CD4-positive, alpha-beta memory T cell (primary cell): ENCODE data around the gene DLG4. TPM values are rescaled to one million over a fixed set of nuclear protein-coding genes. Genes with fewer than 3 reads are reported as not detected.

Experiments
- CTCF ChIA-PET: fragments of 350-600 bp; sonication (Branson Sonifier 250); formaldehyde crosslinking; loops from one replicate; lab custom pipeline; 2021; ENCODE audit warnings: inconsistent platforms; ENCODE audit not compliant: partially characterized antibody; lab: Charles Lee
- POLR2A ChIA-PET: fragments of 350-600 bp; sonication (Branson Sonifier 250); formaldehyde crosslinking; loops from one replicate; lab custom pipeline; 2021; ENCODE audit not compliant: partially characterized antibody; lab: Charles Lee
- DNase-seq, 5 donors: peaks; one replicate each; pipeline versions ENCODE4 v3.0.0 to v3.0.0-alpha.2; 2020 to 2022; ENCODE audit warnings: mixed read lengths in 1 of 5
- H3K27ac ChIP-seq: one replicate; pipeline ENCODE4 v1.7.0; 2013; ENCODE audit warnings: low read depth, low read length
- H3K27me3 ChIP-seq: 2 replicates; pipeline ENCODE4 v1.7.0; 2013; ENCODE audit warnings: mild to moderate bottlenecking, low read length, moderate library complexity; ENCODE audit not compliant: insufficient read depth
- H3K36me3 ChIP-seq: 2 replicates; pipeline ENCODE4 v1.7.0; 2013; ENCODE audit warnings: mild to moderate bottlenecking, low read length, moderate library complexity; ENCODE audit not compliant: insufficient read depth
- H3K4me1 ChIP-seq: 2 replicates; pipeline ENCODE4 v1.7.0; 2013; ENCODE audit warnings: mild to moderate bottlenecking, low read length, moderate library complexity; ENCODE audit not compliant: insufficient read depth
- H3K4me3 ChIP-seq, 2 donors: one replicate each; pipeline ENCODE4 v1.7.0; 2013; ENCODE audit warnings: low read length in 2 of 2, mild to moderate bottlenecking in 1 of 2
- H3K9me3 ChIP-seq, 2 donors: one replicate each; pipeline ENCODE4 v1.7.0; 2013; ENCODE audit warnings: low read length in 2 of 2, control low read depth in 1 of 2; ENCODE audit not compliant: control insufficient read depth in 1 of 2
- H3K27ac Mint-ChIP-seq, 7 donors: one replicate each; pipeline ENCODE4 v1.8.0; 2020 to 2021; ENCODE audit warnings: mixed read lengths in 7 of 7, mild to moderate bottlenecking in 6 of 7, inconsistent platforms in 3 of 7, moderate library complexity in 3 of 7
- H3K27me3 Mint-ChIP-seq, 2 donors: one replicate each; pipeline ENCODE4 v1.8.0; 2020 to 2021; ENCODE audit warnings: mixed read lengths in 2 of 2
- H3K36me3 Mint-ChIP-seq, 2 donors: one replicate each; pipeline ENCODE4 v1.8.0; 2020 to 2021; ENCODE audit warnings: mixed read lengths in 2 of 2, inconsistent platforms in 1 of 2, mild to moderate bottlenecking in 1 of 2
- H3K4me1 Mint-ChIP-seq, 4 donors: one replicate each; pipeline ENCODE4 v1.8.0; 2020 to 2021; ENCODE audit warnings: mixed read lengths in 4 of 4, mild to moderate bottlenecking in 1 of 4
- H3K4me3 Mint-ChIP-seq, 8 donors: one replicate each; pipeline ENCODE4 v1.8.0; 2020 to 2021; ENCODE audit warnings: mixed read lengths in 8 of 8, mild to moderate bottlenecking in 7 of 8, moderate library complexity in 6 of 8, inconsistent platforms in 3 of 8
- H3K9me3 Mint-ChIP-seq, 8 donors: one replicate each; pipeline ENCODE4 v1.8.0; 2020 to 2021; ENCODE audit warnings: mixed read lengths in 8 of 8, mild to moderate bottlenecking in 5 of 8, inconsistent platforms in 3 of 8, moderate library complexity in 1 of 8
- intact Hi-C: fragments of 100-400 bp; cut with micrococcal nuclease; formaldehyde crosslinking; loops from one replicate; pipeline ENCODE4 v1.15.1; 2023
- polyA plus RNA-seq, 2 donors: library from polyadenylated mRNA; unstranded; fragments of 300-500 nt; fragmentation: Illumina TruSeq; gene quantifications; one replicate each; pipeline ENCODE4 v1.2.3, GENCODE V29; 2021
- total RNA-seq, 2 experiments: library from RNA; stranded (reverse); gene quantifications; one replicate each; pipeline ENCODE4 v1.2.3, GENCODE V29; 2021

DLG4 gene
- total and polyA plus RNA-seq, 4 experiments from 2014 or later = 0.44 to 7.6 (median 3.9) TPM

DNA sequence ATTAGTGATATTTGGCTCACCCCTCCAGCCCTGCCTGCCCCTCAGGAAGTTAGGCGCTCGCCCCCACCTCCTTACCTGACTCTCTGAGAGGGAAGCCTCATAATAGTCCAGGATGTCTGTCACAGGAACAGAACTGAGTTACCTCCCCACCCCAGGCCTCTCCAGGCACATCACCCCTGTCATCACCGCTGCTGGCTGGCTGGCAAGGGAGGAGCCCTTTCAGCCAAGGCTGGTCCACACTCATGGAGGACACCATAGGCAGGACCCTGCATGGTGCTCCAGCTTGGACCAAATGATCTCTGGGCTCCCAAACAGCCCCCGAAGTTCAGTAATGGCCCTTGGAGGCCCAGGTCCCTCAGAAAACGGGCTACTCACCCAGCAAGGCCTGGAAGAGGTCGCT is 1.5 kb downstream of the DLG4 start:
- DNase-seq = peak in 1 of 5 donors; percentile 14
- Mint-ChIP-seq H3K27ac (peak overlapping the region in 5 of 7 donors; percentile 68 to 87 (median 78)), H3K27me3 (peaks cover 0 to 3% of the 10 kb centered on the region in 2 donors), H3K9me3 (peaks cover 0 to 3% (median 0%) of the 10 kb centered on the region in 8 donors), H3K4me3 (peak overlapping the region; percentile 29 to 98 (median 44)), H3K36me3 (peaks cover 0 to 20% of the 10 kb centered on the region in 2 donors), H3K4me1 (peaks cover 38 to 80% (median 56%) of the 10 kb centered on the region in 4 donors)
- CTCF ChIA-PET = interaction anchor here (5.9 kb wide), 1 partner anchor 79 kb away, joined by 79 read pairs; no protein-coding TSS in a partner anchor
- H3K36me3 ChIP-seq = peaks cover 12% of the 10 kb centered on the region
- no peaks in the 10 kb centered on the region for H3K27me3 ChIP-seq
- no peak overlapping the region for H3K4me3 ChIP-seq
- POLR2A ChIA-PET = interaction anchor here (1.7 to 15.3 kb wide), 3 partner anchors 18 to 183 kb away, joined by 9 to 435 read pairs (median 10); partner anchors contain the start of genes CTDNEP1, DVL2, ELP5 and GABARAP
- H3K27ac ChIP-seq = no peak overlapping the region
- peaks cover 68% of the 10 kb centered on the region for H3K4me1 ChIP-seq
- H3K9me3 ChIP-seq = no peaks in the 10 kb centered on the region
- intact Hi-C loops = no loop called here

DNA sequence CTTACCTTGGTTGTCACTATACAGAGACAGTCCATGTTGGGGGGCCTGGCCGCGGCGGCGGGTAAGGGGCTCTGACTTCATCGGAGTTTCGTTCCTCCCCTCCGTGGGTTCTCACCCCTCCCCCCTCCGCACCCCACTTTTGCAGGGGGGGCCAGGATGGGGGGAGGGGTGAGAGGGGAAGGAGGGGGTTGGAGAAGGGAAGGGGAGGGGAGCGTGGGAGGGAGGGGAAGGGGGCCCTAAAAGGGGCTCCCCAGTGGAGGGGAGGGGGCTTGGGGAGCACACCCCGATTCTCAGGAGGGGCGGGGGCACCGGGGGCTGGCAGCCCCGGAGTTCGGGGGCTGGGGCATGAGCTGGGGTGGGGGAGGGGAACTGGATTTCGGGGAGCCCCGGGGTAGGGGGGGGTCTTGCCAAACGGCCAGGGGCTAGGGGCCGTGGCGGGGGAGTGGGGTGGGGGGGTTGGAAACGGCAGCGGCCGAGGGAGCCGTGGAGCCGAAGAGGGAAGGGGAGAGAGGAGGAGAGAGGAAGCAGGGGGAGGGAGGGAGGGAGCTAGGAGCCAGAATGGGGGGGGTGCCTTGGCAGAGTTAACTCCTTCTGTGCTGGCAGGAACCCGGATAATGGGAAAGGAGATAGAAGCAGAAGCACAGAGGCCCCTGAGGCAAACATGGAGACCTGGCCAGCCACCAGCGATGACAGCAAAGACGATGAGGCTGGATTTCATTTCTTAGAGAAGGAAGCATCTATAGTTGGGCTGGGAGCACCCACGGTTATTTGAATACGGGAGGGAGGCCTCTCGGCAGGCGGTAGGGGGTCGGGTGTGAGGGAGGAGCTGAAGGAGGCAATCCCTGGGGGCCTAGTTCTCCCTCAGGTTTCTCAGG is 2.3 kb downstream of the DLG4 start:
- Histone ChIP-seq H3K27ac (no peak overlapping the region), H3K4me1 (peaks cover 69% of the 10 kb centered on the region), H3K4me3 (no peak overlapping the region), H3K9me3 (no peaks in the 10 kb centered on the region), H3K27me3 (no peaks in the 10 kb centered on the region), H3K36me3 (peaks cover 5% of the 10 kb centered on the region)
- peak in 1 of 5 donors; percentile 36 for DNase-seq
- POLR2A ChIA-PET = interaction anchor here (1.0 to 15.3 kb wide), 2 partner anchors 9 to 18 kb away, joined by 3 to 435 read pairs; partner anchors contain the start of genes DVL2, GABARAP and PHF23
- peaks cover 0 to 13% of the 10 kb centered on the region in 2 donors for H3K36me3 Mint-ChIP-seq
- H3K4me1 Mint-ChIP-seq = peaks cover 38 to 83% (median 57%) of the 10 kb centered on the region in 4 donors
- H3K9me3 Mint-ChIP-seq = peaks cover 0 to 3% (median 0%) of the 10 kb centered on the region in 8 donors
- CTCF ChIA-PET = no interaction called here
- H3K27ac Mint-ChIP-seq = peak overlapping the region in 6 of 7 donors; percentile 60 to 98 (median 90)
- peak overlapping the region; percentile 27 to 76 (median 44) for H3K4me3 Mint-ChIP-seq
- H3K27me3 Mint-ChIP-seq = peaks cover 0 to 4% of the 10 kb centered on the region in 2 donors
- intact Hi-C loops = no loop called here

DNA sequence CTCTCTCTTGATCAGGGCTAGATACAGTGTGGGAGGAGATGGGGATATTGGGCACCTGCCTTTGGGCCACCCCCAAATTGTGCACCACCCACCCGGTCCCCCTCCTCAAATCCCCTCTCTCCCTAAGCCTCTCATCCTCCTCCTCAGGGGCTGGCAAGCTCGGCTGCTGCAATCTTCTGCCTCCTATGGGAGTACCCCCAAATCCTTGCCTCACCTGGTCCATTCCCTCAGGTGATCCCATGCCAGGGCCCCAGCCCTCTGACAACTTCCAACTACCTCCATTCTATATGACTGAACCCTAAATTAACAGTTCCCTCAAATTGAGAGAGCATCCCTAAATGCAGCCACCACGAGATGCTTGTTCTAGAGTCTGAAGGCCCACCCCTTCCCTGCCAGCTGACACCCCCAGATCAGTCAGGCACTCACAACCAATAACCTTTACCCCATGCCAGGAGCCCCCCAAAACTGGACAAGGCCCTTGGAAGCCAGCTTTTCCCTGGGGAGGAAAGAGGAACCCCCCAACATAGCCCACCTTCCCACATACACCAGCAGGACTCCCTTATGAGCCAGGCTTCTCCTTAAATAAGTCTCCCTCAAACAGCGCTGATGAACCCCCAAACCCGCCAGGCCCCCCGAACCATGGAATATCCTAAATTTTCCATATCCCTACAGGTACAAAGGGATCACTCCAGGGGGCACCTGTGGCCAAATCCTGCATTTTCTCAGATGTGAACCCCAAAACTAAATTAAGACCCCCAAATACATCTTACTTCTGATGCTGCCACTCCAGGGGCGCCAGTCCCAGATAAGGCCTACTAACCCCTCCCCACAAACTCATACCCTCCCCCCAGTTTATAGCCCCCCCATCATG is 3.2 kb downstream of the DLG4 start:
- POLR2A ChIA-PET = interaction anchor here (0.6 to 15.3 kb wide), 2 partner anchors 19 to 118 kb away, joined by 3 to 435 read pairs; partner anchors contain the start of genes DVL2, GABARAP and PHF23
- no peak overlapping the region for H3K4me3 ChIP-seq
- H3K27me3 ChIP-seq = no peaks in the 10 kb centered on the region
- CTCF ChIA-PET = interaction anchor here (0.8 kb wide), 1 partner anchor 171 kb away, joined by 3 read pairs; no protein-coding TSS in a partner anchor
- no peaks in the 10 kb centered on the region for H3K36me3 ChIP-seq
- intact Hi-C loops = no loop called here
- Mint-ChIP-seq H3K4me1 (peaks cover 38 to 84% (median 58%) of the 10 kb centered on the region in 4 donors), H3K4me3 (peak overlapping the region; percentile 17 to 53 (median 36)), H3K27me3 (peaks cover 0 to 9% of the 10 kb centered on the region in 2 donors), H3K27ac (peak overlapping the region; percentile 73 to 98 (median 91)), H3K36me3 (peaks cover 0 to 12% of the 10 kb centered on the region in 2 donors), H3K9me3 (peaks cover 0 to 3% (median 0%) of the 10 kb centered on the region in 8 donors)
- no peaks in the 10 kb centered on the region for H3K9me3 ChIP-seq
- peak in 1 of 5 donors; percentile 27 for DNase-seq
- peaks cover 69% of the 10 kb centered on the region for H3K4me1 ChIP-seq
- H3K27ac ChIP-seq = no peak overlapping the region

DNA sequence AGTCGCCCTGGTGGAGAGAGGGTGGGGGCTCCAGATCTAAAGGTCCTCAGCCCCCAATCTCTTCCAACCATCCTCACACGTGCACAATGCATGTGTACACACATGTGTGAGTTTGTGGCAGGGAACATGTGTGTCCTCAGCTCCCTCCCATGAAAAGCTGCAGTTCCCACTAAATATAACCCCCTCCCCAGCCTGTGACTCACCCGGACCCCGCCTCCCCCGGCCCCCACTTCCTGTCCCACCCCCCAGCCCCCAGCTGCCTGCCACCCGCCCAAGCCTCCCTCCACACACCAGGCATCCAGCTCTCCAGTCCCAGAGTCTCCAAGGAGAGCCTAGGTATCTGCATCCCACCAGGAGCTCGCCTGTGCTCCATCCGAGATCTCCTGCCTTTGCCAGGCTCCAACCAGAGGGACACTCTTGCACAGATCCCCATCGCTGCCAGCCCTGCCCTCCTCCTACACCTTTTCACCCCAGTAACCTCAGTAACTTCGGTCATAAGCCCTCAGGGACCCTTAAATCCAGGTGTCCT is 3.9 kb downstream of the DLG4 start:
- H3K4me3 Mint-ChIP-seq = peak overlapping the region in 4 of 8 donors; percentile 18 to 98 (median 29)
- H3K27ac Mint-ChIP-seq = peak overlapping the region; percentile 89 to 100 (median 99)
- Histone ChIP-seq H3K4me3 (no peak overlapping the region), H3K36me3 (no peaks in the 10 kb centered on the region), H3K27ac (peak overlapping the region; percentile 96), H3K4me1 (peaks cover 62% of the 10 kb centered on the region), H3K27me3 (no peaks in the 10 kb centered on the region), H3K9me3 (no peaks in the 10 kb centered on the region)
- H3K36me3 Mint-ChIP-seq = peaks cover 0 to 7% of the 10 kb centered on the region in 2 donors
- intact Hi-C loops = loop anchor here (1.0 to 2.0 kb wide), 4 partner anchors 91 to 269 kb away; partner anchors contain the start of genes EIF5A, POLR2A and TMEM102
- CTCF ChIA-PET = interaction anchor here (0.8 kb wide), 1 partner anchor 170 kb away, joined by 3 read pairs; no protein-coding TSS in a partner anchor
- POLR2A ChIA-PET = interaction anchor here (0.6 to 15.3 kb wide), 3 partner anchors 20 to 169 kb away, joined by 3 to 435 read pairs (median 10); partner anchors contain the start of genes DVL2, GABARAP and PHF23
- peaks cover 0 to 10% of the 10 kb centered on the region in 2 donors for H3K27me3 Mint-ChIP-seq
- DNase-seq = peak in 1 of 5 donors; percentile 39
- peaks cover 31 to 76% (median 51%) of the 10 kb centered on the region in 4 donors for H3K4me1 Mint-ChIP-seq
- peaks cover 0 to 3% (median 0%) of the 10 kb centered on the region in 8 donors for H3K9me3 Mint-ChIP-seq

DNA sequence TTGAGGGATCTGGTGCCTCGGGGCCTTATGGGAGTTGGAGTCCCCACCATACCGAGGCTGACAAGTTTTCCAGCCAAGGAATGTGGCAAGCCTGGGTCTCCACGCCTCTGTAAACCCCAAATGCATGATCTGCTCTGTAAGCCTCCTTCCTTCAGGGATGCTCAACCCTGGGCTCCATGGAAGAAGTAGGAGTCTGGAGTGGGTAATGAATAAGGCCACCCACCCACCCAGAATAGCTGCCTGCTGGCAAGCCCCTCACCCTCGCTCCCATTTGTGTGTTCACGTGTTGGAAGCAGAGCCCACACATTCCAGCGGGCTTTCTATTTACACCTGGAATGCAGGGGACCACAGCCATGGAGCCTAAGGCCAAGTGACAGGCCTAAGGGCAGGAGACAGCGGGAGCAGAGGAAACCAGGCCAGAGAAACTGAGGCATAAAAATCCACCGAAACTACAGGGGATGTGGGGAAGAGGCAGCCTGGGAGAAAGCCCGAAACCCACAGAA is 4.4 kb downstream of the DLG4 start:
- peak overlapping the region; percentile 90 to 98 (median 93) for H3K4me3 Mint-ChIP-seq
- CTCF ChIA-PET = interaction anchor here (0.8 to 1.7 kb wide), 3 partner anchors 65 to 169 kb away, joined by 3 to 11 read pairs (median 3); no protein-coding TSS in a partner anchor
- H3K9me3 Mint-ChIP-seq = peaks cover 0 to 3% (median 0%) of the 10 kb centered on the region in 8 donors
- POLR2A ChIA-PET = interaction anchor here (1.0 to 15.3 kb wide), 7 partner anchors 20 to 368 kb away, joined by 3 to 435 read pairs (median 4); partner anchors contain the start of genes DVL2, GABARAP, GPS2 and MPDU1
- no peaks in the 10 kb centered on the region for H3K9me3 ChIP-seq
- H3K4me1 ChIP-seq = peaks cover 57% of the 10 kb centered on the region
- H3K27ac ChIP-seq = peak overlapping the region; percentile 96
- intact Hi-C loops = loop anchor here (1.0 to 2.0 kb wide), 4 partner anchors 92 to 269 kb away; partner anchors contain the start of genes EIF5A, POLR2A and TMEM102
- no peaks in the 10 kb centered on the region for H3K36me3 ChIP-seq
- H3K27me3 Mint-ChIP-seq = peaks cover 0 to 11% of the 10 kb centered on the region in 2 donors
- peaks cover 0 to 5% of the 10 kb centered on the region in 2 donors for H3K36me3 Mint-ChIP-seq
- H3K27me3 ChIP-seq = no peaks in the 10 kb centered on the region
- H3K4me3 ChIP-seq = peak overlapping the region in 1 of 2 donors; percentile 73
- peaks cover 27 to 71% (median 46%) of the 10 kb centered on the region in 4 donors for H3K4me1 Mint-ChIP-seq
- DNase-seq = peak in 1 of 5 donors; percentile 47
- peak overlapping the region; percentile 98 to 100 (median 100) for H3K27ac Mint-ChIP-seq
